T47D (cell line): ENCODE data around the gene PRKN.

Source experiments
- DNase-seq, 2 experiments: peaks; one replicate each; pipeline versions ENCODE4 v3.0.0 to v3.0.0-alpha.2; 2011 to 2012; ENCODE audit warnings: low read depth in 1 of 2, low spot score in 1 of 2
- JUND ChIP-seq: IDR thresholded peaks from 2 replicates; pipeline ENCODE4 v1.6.1; 2012; ENCODE audit warnings: low read depth
- in situ Hi-C: cut with HindIII; loops from 2 replicates; pipeline ENCODE4 v1.10.0; 2016; ENCODE audit warnings: low sequenced_read_pairs, low pct_unique_long_range_greater_than_20kb

Gene PRKN

DNA sequence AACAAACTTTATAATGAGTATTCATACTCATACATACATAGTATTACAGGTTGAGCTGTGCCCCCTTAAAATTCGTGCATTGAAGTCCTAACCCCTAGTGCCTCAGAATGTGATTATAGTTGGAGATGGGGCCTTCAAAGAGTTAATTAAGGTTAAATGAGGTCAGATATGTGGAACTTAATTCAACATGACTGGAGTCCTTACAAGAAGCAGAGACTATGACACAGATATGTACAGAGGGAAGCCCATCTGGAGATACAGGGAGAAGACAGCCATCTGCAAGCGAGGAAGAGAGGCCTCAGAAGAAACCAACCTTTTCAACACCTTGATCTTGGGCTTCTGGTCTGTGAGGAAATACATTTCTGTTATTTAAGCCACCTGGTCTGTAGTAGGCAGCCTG, 917.6 kb downstream of the PRKN start:
- no peak for TF ChIP-seq JUND
- in situ Hi-C loops, result no loop called here
- no peak for DNase-seq

DNA sequence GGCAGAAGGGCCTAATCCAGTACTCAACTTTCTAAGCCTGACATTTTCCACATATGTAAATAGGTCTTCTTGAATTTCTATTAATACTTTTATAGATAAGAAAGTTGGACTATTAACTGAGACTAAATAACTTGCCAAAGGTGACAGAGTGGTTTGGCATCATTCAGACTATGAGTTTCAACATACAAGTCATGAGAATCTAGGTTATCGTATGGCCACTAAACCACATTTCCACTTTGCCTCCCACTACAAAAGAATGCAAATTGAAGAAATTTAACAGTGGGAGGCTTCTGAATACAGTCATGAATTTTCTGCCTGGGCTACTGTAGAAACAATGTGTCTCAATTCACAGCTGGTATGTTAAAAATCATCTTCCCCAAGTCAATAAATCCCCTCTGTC, 922.7 kb downstream of the PRKN start:
- no peak for TF ChIP-seq JUND
- in situ Hi-C loops, result no loop called here
- DNase-seq, result no peak

DNA sequence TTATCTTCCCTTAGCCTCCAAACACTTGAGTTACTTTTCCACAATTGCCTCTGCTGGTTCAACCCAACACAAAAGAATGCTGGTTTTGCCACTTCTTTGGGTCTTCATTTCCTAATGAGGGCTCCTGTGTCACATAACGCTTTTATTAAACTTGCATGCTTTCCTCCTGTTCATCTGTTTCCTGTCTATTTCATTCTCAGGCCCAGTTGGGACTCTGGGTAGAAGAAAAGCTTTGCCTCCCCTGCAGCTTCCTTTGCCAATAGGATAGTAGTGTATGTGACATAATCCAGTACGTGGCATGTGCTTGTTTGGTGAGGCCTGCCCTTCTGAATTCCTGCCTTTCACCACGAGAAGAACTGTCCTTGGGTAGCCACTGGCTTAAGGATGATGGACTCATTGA, 924.4 kb downstream of the PRKN start:
- TF ChIP-seq JUND, result no peak
- in situ Hi-C loops, result no loop called here
- DNase-seq, result no peak

DNA sequence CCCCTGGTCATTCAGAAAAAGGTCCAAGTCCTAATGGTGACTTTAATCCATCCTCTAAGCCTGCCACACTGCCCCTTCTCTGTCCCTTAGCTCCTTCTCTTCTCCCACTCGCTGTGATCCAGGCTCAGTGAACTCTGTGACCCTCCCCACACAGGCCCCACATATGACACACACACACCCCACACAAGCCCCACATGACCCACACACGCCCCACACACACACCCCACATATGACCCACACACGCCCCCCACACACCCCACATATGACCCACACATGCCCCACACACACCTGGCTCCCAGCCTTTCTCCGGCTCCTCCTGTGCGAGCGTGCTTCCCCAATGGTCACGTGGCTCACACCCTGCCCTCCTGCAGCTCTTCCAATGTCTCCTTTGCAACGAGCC, 925.3 kb downstream of the PRKN start:
- no peak for TF ChIP-seq JUND
- in situ Hi-C loops, result no loop called here
- no peak for DNase-seq

DNA sequence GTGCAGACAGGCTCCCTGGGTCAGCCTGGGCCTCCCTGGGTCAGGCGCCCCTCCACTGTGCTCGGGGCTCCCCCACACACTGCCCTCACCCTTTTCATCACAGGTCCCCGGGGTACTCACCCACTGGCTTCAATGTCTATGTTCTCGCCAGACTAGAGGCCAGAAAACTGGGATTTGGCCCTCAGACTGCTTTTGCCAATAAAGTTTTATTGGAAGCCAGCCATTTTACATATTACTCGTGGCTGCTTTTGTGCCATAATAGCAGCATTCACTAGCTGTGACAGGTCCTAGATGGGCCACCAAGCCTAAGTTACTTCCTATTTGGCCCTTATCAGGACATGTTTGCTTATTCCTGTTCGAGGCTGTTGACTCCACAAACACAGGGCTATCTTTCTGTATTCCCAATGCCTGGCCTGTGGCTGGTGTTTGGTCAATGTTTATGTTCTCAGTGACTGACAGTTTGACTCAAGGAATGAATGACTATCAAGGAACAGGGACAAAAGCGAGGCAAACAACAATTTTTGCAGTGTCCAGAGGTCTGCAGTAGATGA, 928.6 kb downstream of the PRKN start:
- DNase-seq, result no peak
- in situ Hi-C loops, result no loop called here
- TF ChIP-seq JUND, result no peak

DNA sequence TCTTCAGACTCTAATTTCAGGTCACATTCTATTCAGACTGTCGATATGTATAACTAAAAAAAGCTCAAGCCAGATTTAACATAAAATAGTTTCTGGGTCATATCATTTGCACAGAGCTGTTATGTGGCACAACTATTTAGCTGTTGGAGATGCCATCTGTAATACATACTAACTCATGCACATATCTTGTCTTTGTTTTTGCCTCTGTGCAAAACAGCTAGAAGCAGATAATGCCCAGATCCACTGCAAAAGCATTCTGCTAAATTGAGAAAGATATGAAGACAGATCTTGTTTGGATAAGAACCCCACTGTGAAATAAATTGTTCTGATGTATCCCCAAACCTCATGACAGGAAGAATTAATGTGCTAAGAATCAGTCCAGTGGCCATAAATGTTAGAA, 930.9 kb downstream of the PRKN start:
- TF ChIP-seq JUND, result no peak
- in situ Hi-C loops, result no loop called here
- DNase-seq, result no peak

DNA sequence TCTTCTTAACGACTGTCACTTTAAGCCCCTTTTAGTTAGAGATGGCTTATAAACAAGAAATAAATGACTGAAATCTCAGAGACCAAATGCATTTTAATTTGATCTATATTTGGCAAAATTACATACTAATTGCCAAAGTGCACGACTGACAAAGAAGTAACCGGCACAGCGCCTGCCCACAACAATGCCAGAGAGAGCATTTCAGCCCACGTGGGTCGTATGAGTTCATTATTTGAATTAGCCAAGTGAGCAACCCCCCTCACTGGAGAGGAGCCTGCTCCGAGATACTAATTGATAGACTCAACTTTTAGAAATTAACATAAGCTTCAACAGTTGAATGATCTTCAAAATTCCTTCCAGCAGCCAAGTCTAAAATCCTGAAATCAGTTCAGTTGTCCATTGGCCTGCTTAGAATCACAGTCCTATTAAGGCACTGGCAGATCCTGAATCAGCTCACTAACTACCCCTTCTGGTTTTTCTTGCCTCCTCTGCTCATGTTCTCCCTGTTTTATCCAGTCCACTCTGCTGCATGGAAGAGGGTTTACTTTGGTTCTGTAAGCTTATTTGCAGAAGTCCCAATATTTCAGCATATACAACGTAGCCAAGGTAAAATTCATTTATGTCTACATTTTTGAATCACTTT, 934.6 kb downstream of the PRKN start:
- peak in 1 of 2 experiments; percentile 13 for DNase-seq
- TF ChIP-seq JUND, result no peak
- in situ Hi-C loops, result no loop called here

DNA sequence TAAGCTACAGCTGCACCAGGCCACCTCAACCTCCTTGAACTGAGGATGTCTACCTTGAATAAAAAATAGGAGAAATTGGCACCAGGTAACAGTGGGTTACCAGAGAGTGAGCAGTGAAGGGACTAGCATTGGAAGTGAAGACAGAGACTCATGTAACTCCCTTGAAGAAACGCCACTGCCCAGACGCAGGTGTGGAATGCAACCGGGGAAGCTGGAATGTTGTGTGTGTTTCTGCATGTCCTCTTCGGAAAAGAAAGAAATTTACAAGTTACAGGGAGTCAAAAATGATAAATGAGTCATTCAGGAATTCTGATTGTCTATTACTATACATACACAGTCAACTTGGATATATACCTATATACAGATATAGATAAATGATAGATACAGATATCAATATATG, 939.0 kb downstream of the PRKN start:
- no peak for DNase-seq
- TF ChIP-seq JUND, result no peak
- in situ Hi-C loops, result no loop called here

DNA sequence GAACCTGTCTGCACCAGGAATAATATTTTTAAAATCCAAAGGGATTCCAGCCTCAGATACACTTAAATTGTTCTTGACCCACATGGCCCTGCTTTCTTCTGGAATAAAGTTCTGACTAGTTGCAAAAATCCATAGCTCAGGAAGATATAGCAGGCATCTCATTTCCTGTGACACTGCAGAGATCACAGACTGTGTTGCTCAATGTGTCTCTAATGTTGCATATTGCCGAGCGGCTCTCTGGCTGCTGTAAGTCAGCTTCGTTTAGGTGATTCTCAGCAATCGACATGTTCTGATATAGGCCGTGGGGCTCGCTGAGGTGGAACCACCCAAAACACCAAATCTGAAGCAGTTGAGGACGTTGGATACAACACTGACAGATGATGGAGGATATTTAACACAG, 955.4 kb downstream of the PRKN start:
- TF ChIP-seq JUND, result no peak
- in situ Hi-C loops, result no loop called here
- DNase-seq, result no peak

DNA sequence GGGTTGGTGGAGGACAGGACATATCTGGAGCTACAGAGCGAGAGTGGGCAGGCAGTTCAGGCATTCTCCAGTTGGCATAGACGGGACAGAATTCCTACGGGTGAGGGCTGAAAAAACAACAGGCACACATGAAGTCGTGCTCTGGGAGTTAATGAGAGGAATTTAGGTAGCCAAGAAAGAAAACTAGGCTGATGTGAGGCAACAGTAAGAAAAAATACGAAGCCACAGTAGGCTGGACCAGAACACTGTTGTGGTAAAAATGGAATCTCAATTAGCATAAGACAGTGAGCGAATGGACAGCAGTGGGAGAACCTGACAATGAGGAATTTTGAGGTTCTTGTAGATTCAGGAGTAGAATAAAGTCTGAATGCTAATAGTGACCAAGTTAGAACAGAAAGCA, 965.6 kb downstream of the PRKN start:
- in situ Hi-C loops, result no loop called here
- no peak for TF ChIP-seq JUND
- no peak for DNase-seq

DNA sequence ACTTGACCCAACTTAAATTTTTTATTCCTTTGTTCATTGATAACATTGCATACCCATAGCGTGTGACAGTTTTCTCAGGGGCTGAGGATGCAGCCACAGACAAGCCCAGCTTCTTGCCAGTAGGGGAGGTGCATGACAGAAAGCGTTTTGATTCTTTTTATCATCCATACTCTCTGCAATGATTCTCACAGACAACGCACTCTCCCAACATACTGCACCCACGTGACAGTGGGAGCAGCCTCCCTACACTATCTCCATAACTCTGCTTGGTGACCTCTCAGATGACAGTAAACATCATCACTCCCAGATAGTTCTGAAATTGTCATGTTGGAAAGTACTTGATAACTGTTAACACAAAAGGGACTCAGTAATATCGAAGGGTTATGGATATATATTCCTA, 972.5 kb downstream of the PRKN start:
- TF ChIP-seq JUND, result no peak
- in situ Hi-C loops, result no loop called here

DNA sequence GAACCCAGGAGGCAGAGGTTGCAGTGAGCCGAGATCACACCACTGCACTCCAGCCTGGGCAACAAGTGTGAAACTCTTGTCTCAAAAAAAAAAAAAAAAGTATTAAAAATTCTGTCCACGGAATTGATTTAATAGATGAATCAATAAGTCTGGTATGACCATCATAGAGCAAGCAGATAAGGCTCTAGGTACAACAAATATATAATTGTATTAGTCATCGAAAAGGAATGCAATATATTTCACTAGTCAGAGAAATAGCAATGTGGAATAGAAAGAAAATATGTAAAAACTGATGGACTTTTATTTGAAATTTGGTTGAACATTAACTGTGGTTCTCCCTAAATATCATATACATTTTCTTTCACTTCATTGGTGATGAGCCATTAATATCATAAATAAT, 976.9 kb downstream of the PRKN start:
- no peak for DNase-seq
- in situ Hi-C loops, result no loop called here

More for the DNA sequence above, 972.5 kb downstream of the PRKN start:
- DNase-seq, result no peak

DNA sequence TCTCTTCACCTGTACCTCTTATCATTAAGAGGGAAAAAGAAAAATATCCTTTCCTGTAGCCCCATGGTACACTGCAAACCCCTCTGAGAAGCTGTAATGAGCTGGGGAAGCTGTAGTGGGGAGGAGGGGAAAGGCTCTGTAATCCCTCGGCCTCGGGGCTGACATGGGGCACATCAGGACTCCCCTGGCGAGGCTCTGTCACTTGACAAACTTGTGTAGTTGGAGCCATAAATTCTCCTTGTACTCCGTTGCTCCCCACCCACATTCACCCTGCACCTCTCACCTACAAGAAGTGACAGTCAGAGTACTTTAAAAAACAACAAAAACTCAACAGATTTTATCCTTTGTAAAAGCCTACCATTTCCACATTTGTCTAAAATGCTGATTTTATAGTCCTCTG, 978.0 kb downstream of the PRKN start:
- in situ Hi-C loops, result no loop called here
- TF ChIP-seq JUND, result no peak
- DNase-seq, result no peak

More for the DNA sequence above, 976.9 kb downstream of the PRKN start:
- TF ChIP-seq JUND, result no peak
